Loucy (cell line): ENCODE data around the gene CSE1L.

Experiments used
- EZH2phosphoT487 ChIP-seq: fragments of 200-600 bp; IDR thresholded peaks from 2 replicates; pipeline ENCODE4 v1.6.1; 2018; ENCODE audit warnings: antibody characterized with exemption, mild to moderate bottlenecking, moderate library complexity, borderline replicate concordance
- TF ChIP-seq, protein P1 (sequence below): fragments of 200-600 bp; sonication (generic); conservative IDR thresholded peaks from 2 replicates; pipeline ENCODE4 v1.5.1; 2014; ENCODE audit warnings: mild to moderate bottlenecking, antibody characterized with exemption, low read length

DNA sequence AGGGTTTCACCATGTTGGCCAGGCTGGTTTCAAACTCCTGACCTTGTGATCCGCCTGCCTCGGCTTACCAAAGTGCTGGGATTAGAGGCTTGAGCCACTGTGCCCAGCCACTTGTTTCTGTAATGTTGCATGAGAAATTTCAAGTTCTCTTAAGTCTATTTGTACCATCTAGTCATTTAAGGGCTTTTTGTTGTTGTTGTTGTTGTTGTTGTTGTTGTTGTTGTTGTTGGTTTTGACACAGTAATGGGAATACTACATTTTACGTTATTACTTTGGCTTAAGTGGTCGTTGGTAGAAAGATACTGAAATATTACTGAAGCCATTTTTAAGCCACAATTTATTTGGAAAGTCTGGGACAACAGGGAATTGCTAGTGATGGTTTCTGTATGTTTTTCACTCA is 52.0 kb downstream of the CSE1L start:
- no peak for TF ChIP-seq EZH2phosphoT487
- TF ChIP-seq, protein P1, sequence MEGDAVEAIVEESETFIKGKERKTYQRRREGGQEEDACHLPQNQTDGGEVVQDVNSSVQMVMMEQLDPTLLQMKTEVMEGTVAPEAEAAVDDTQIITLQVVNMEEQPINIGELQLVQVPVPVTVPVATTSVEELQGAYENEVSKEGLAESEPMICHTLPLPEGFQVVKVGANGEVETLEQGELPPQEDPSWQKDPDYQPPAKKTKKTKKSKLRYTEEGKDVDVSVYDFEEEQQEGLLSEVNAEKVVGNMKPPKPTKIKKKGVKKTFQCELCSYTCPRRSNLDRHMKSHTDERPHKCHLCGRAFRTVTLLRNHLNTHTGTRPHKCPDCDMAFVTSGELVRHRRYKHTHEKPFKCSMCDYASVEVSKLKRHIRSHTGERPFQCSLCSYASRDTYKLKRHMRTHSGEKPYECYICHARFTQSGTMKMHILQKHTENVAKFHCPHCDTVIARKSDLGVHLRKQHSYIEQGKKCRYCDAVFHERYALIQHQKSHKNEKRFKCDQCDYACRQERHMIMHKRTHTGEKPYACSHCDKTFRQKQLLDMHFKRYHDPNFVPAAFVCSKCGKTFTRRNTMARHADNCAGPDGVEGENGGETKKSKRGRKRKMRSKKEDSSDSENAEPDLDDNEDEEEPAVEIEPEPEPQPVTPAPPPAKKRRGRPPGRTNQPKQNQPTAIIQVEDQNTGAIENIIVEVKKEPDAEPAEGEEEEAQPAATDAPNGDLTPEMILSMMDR, result no peak
